CD4-positive, alpha-beta T cell treated with Interleukin-2 at 100 ng/mL for 4 hours (primary cell): ENCODE measurements around the gene COA1.

Experiments used
- DNase-seq: peaks from one replicate; pipeline ENCODE4 v3.0.0-alpha.2; 2020; ENCODE audit warnings: low spot score

Gene COA1

DNA sequence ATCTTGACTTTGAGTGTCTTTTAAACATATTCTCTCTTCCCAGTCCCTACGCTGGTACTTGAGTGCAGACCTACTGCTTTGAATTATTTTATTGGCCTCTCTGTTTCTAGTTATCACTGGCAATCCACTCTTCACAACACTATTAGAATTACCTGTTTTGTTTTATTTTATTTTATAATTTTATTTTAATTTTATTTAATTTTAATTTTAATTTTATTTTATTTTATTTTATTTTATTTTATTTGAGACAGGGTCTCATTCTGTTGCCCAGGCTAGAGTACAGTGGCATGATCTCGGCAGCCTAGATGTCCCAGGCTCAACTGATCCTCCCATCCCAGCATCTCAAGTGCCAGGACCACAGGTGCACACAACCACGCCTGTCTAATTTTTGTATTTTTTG, 139.6 kb downstream of the COA1 start:
- DNase-seq: no peak
